ENCODE results near the gene TMEM130.
"Not testable (repeated sequence)": the region's sequence is repeated elsewhere in the genome, so short reads cannot be mapped to it uniquely, and the experiment has no call there.

Gene TMEM130

GRCh38 chr7:98855610-98856422 is 14.0 kb downstream of the TMEM130 start:
- DNase-seq (ENCODE audit: low read depth in 1 of 2, low spot score in 1 of 2): no peak
- TF ChIP-seq JUND (IDR thresholded peaks at IDR 0.05; ENCODE audit: low read depth): no peak
- in situ Hi-C loops (cut with HindIII; ENCODE audit: low pct_unique_long_range_greater_than_20kb, low sequenced_read_pairs): no loop called here

GRCh38 chr7:98852826-98853225 is 17.0 kb downstream of the TMEM130 start:
- no peak for TF ChIP-seq JUND (IDR thresholded peaks at IDR 0.05; ENCODE audit: low read depth)
- in situ Hi-C loops (cut with HindIII; ENCODE audit: low pct_unique_long_range_greater_than_20kb, low sequenced_read_pairs): no loop called here
- no peak for DNase-seq (ENCODE audit: low read depth in 1 of 2, low spot score in 1 of 2)

- in situ Hi-C loops (cut with HindIII; ENCODE audit: low pct_unique_long_range_greater_than_20kb, low sequenced_read_pairs): no loop called here
- no peak for TF ChIP-seq JUND (IDR thresholded peaks at IDR 0.05; ENCODE audit: low read depth)
- DNase-seq (ENCODE audit: low read depth in 1 of 2, low spot score in 1 of 2): no peak
These were observed 20.9 kb downstream of the TMEM130 start for GRCh38 chr7:98848918-98849317.

- in situ Hi-C loops (cut with HindIII; ENCODE audit: low pct_unique_long_range_greater_than_20kb, low sequenced_read_pairs); DNase-seq (ENCODE audit: low read depth in 1 of 2, low spot score in 1 of 2): not testable (repeated sequence)
These were observed 27.3 kb downstream of the TMEM130 start for GRCh38 chr7:98842552-98842951.

- no peak for TF ChIP-seq JUND (IDR thresholded peaks at IDR 0.05; ENCODE audit: low read depth)
- in situ Hi-C loops (cut with HindIII; ENCODE audit: low pct_unique_long_range_greater_than_20kb, low sequenced_read_pairs): no loop called here
- DNase-seq (ENCODE audit: low read depth in 1 of 2, low spot score in 1 of 2): peak in 1 of 2 experiments; percentile 42
These were observed 28.4 kb downstream of the TMEM130 start for GRCh38 chr7:98841179-98841997.

- DNase-seq (ENCODE audit: low read depth in 1 of 2, low spot score in 1 of 2): no peak
- no peak for TF ChIP-seq JUND (IDR thresholded peaks at IDR 0.05; ENCODE audit: low read depth)
- in situ Hi-C loops (cut with HindIII; ENCODE audit: low pct_unique_long_range_greater_than_20kb, low sequenced_read_pairs): no loop called here
These were observed 29.1 kb downstream of the TMEM130 start for GRCh38 chr7:98840722-98841121.

GRCh38 chr7:98840096-98840495 is 29.7 kb downstream of the TMEM130 start:
- DNase-seq (ENCODE audit: low read depth in 1 of 2, low spot score in 1 of 2): no peak
- in situ Hi-C loops (cut with HindIII; ENCODE audit: low pct_unique_long_range_greater_than_20kb, low sequenced_read_pairs): no loop called here
- no peak for TF ChIP-seq JUND (IDR thresholded peaks at IDR 0.05; ENCODE audit: low read depth)

GRCh38 chr7:98837630-98837972 is 32.2 kb downstream of the TMEM130 start:
- no peak for TF ChIP-seq JUND (IDR thresholded peaks at IDR 0.05; ENCODE audit: low read depth)
- DNase-seq (ENCODE audit: low read depth in 1 of 2, low spot score in 1 of 2): no peak
- in situ Hi-C loops (cut with HindIII; ENCODE audit: low pct_unique_long_range_greater_than_20kb, low sequenced_read_pairs): no loop called here

- peak; percentile 36 to 60 for DNase-seq (ENCODE audit: low read depth in 1 of 2, low spot score in 1 of 2)
- in situ Hi-C loops (cut with HindIII; ENCODE audit: low pct_unique_long_range_greater_than_20kb, low sequenced_read_pairs): no loop called here
- TF ChIP-seq JUND (IDR thresholded peaks at IDR 0.05; ENCODE audit: low read depth): no peak
These were observed 32.8 kb downstream of the TMEM130 start for GRCh38 chr7:98836811-98837629.

GRCh38 chr7:98834949-98835348 is 34.9 kb downstream of the TMEM130 start:
- in situ Hi-C loops (cut with HindIII; ENCODE audit: low pct_unique_long_range_greater_than_20kb, low sequenced_read_pairs): no loop called here
- no peak for TF ChIP-seq JUND (IDR thresholded peaks at IDR 0.05; ENCODE audit: low read depth)

GRCh38 chr7:98833022-98833421 is 36.8 kb downstream of the TMEM130 start:
- DNase-seq (ENCODE audit: low read depth in 1 of 2, low spot score in 1 of 2): no peak
- TF ChIP-seq JUND (IDR thresholded peaks at IDR 0.05; ENCODE audit: low read depth): no peak
- in situ Hi-C loops (cut with HindIII; ENCODE audit: low pct_unique_long_range_greater_than_20kb, low sequenced_read_pairs): no loop called here

More at GRCh38 chr7:98834949-98835348, 34.9 kb downstream of the TMEM130 start:
- DNase-seq (ENCODE audit: low read depth in 1 of 2, low spot score in 1 of 2): no peak

- TF ChIP-seq JUND (IDR thresholded peaks at IDR 0.05; ENCODE audit: low read depth): no peak
- DNase-seq (ENCODE audit: low read depth in 1 of 2, low spot score in 1 of 2): peak in 1 of 2 experiments; percentile 12
- in situ Hi-C loops (cut with HindIII; ENCODE audit: low pct_unique_long_range_greater_than_20kb, low sequenced_read_pairs): no loop called here
These were observed 38.1 kb downstream of the TMEM130 start for GRCh38 chr7:98831641-98832221.
